Activated gamma-delta T cell treated with anti-CD3 and anti-CD28 coated beads, Interleukin-2, amount 50 U/mL, for 16 hours (primary cell): ENCODE measurements around the gene SH2D1B.

Source experiments
- DNase-seq: peaks from one replicate; pipeline ENCODE4 v3.0.0-alpha.2; 2020; ENCODE audit warnings: low read depth

The SH2D1B gene

DNA sequence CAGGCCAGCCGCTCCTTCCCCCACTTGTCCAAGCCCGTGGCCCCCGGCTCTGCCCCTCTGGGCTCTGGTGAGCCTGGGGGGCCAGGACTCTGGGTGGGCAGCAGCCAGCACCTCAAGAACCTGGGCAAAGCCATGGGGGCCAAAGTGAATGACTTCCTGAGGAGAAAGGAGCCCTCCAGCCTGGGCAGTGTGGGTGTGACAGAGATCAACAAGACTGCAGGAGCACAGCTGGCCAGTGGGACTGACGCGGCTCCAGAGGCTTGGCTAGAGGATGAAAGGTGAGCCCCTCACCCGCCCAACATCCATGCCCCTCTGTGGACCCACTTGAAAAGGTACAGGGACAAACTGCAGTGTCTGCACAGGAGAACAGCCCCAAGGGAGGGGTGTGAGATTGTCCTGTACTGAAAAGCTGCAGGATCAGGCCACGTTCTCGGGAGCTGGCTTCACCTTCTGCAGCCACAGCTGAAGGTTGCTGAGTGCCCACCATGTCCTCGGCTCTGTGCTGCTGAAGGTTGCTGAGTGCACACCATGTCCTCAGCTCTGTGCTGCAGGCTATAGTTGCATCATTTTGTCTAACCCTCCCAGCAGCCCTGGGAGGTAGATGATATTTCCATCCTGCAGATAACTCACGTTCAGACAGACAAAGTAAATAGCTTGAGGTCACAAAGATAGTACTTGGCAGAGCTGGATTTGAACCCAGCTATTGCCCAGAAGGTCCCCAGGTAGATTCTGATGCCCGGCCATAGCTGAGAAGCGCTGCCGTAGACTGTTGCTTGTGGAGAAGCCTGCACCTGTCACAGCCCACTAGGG, 29.8 kb downstream of the SH2D1B start:
- no peak for DNase-seq

GRCh38 chr1:162381383-162381782, 30.6 kb downstream of the SH2D1B start, which contains the start of gene C1orf226:
C1orf226 (plus strand) TSS chr1:162381728; CDS start chr1:162381902, 174 bp downstream.
- no peak for DNase-seq

DNA sequence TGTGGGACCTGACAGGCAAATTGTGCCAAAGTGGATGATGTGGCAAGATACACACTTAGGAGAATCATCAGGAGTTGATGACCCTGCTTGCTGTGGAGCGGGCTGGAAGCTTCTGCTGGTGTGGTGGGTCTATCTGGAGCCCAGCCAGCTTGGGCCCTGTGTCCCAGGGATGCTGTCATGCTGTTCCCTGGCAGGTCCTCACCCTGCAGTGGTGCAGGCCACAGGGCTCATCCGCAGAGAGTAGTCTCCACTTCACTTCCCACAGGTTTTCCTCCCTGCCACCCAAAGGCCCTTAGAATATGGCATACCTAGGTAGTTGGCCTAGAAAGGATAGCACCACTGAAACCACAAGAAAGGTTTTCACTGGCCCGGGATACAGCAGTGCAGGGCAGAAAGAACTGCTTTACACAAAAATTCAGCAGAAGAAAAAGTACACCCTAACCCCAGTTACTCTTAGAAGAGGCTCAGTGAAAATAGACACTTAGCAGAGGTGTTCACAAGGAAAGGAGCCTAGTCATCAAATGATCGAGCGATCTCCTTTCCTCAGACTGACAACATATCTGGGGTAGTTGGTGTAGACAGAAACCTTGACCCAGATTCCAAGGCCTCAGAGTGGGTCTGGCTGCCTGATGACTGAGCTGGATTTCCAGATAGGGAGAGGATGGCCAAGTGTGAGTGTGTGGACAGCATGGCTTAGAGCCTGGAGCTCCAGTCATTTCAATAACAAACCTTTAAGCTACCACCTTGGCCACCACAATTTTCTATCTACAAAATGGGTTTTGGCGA, 31.7 kb downstream of the SH2D1B start:
- no peak for DNase-seq

DNA sequence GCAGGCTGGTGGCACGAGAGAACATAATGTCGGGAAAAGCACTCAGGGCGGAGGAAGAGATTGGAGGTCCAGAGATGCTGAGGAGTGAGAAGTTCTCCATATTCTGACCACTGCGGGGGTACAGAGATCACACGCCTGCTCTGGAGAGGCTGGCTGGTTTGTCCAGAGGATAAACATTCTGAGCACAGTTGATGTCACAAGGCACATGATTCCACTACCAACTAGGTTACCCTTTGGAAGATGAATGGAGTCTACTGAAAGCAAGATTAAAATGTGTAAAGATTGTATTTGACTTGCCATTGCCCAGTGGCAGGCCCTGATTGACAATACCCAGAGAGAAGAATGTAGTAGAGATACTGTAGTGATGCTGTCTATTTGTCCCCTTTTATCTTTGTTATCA, 35.2 kb downstream of the SH2D1B start, which contains the start of gene SPATA46:
TSS of gene SPATA46 (minus strand) at position 164 of the 400 bp plus-strand sequence. CDS start at position 100, 64 bp downstream.
- no peak for DNase-seq

GRCh38 chr1:162375463-162375862, 36.5 kb downstream of the SH2D1B start:
- no peak for DNase-seq

GRCh38 chr1:162374406-162374805, 37.5 kb downstream of the SH2D1B start:
- DNase-seq: no peak

- DNase-seq: no peak
These were observed 38.2 kb downstream of the SH2D1B start for GRCh38 chr1:162373541-162374260.

- no peak for DNase-seq
These were observed 38.9 kb downstream of the SH2D1B start for GRCh38 chr1:162373072-162373427.

GRCh38 chr1:162372159-162373071, 39.5 kb downstream of the SH2D1B start:
- DNase-seq: no peak

DNA sequence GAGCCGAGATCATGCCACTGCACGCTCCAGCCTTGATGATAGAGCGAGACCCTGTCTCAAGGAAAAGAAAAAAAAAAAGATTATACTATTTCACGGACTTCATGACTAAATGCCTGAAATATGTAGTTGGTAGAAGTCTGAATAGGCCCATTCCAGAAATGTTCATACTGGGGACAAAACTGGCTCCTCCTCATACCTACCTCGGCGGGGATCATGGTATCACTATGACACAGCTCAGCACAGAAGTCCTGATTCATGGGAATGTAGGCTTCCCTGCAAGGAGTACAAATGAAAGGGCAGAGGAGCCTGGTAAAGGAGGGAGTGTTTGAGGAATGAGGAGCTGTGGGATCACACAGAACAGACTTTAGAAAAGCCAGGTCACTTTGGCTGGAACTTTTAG, 40.3 kb downstream of the SH2D1B start:
- no peak for DNase-seq

- DNase-seq: no peak
These were observed 41.2 kb downstream of the SH2D1B start for GRCh38 chr1:162370721-162371120.

GRCh38 chr1:162370161-162370560, 41.8 kb downstream of the SH2D1B start:
- DNase-seq: no peak

DNA sequence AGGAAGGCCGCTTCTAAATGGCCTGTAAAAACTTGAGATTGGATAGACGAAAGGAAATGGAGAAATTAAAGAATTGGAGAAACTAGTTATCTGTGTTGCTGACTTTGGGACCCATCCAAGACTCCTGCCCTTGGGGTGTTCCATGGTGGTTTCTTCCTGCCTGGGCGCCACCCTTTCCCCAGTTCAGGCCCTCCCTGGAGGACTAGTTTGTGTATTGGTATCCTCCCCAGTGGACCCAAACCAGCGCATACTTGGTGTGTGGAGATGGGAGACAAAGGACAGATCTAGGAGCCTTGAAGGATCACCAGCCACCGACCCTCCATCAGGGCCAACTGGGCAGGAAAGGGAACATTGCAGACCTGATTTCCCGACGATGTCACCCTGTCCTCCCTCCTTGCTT, 42.4 kb downstream of the SH2D1B start:
- DNase-seq: no peak

DNA sequence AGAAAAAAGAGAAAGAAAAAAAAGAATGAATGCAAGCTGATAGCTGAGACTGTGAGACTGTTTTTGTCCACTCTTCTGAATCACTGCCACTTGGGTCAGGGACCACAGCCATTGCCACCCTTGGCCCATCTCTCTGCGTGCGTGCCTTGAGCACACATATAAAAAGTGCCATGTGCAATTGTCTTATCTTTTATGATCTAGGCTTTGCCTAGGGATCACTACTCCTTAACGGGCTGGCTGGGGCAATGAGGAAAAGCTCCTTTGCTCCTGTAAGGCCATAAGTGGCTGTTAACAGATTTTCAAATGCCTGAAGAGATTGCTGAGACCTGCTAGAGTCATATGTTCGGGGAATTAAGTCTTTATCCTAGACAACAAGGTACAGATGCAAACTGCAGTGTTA, 43.5 kb downstream of the SH2D1B start:
- DNase-seq: no peak

- no peak for DNase-seq
These were observed 44.2 kb downstream of the SH2D1B start for GRCh38 chr1:162367772-162368171.

GRCh38 chr1:162367073-162367472, 44.9 kb downstream of the SH2D1B start:
- no peak for DNase-seq

DNA sequence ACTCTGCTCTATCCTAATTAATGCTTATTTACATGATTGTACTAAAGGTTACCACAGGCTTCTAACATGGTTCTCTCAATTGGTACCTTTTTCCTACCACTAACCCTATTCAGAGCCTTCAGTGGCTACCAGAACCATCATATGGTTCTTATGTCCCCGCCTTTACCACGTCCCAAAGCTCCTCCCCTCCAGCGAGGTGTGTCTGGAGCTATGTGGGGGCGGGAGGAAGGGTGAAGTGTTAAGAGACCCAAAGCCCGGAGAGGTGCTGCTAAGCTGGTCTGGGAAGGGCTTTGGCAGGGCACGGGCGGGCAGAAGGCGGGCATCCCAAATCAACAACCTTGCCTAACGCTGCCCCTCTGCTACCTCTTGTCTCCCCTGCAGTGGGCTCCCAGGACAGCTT, 45.3 kb downstream of the SH2D1B start:
- DNase-seq: no peak

- no peak for DNase-seq
These were observed 45.8 kb downstream of the SH2D1B start for GRCh38 chr1:162366149-162366548.

GRCh38 chr1:162365284-162366020, 46.5 kb downstream of the SH2D1B start:
- DNase-seq: no peak

DNA sequence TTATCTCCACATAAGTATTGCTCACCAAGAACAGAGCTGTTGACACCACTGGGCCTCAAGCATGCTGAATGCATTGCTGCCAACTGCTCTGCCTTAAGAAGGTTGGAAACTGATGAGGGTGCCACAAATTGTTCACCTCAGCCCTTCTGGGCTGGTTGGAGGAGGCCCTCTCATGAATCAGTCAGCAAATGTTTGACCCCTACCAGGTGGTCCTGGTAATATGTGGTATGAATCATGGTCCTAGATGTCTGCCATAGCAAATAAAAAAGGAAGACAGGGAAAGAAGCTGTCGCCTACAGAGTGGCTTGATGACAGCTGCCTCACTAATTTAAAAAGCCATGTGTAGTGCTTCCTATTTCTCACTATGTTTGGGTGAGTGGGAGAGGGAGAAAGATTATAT, 47.4 kb downstream of the SH2D1B start:
- DNase-seq: no peak

GRCh38 chr1:162363823-162364222, 48.1 kb downstream of the SH2D1B start:
- DNase-seq: no peak
